ENCODE results near the gene YBEY.
A peak's percentile ranks its signal among the peaks of the same experiment; 100 is the strongest.

YBEY gene

GRCh38 chr21:46294647-46295176 is 8.6 kb downstream of the YBEY start:
- Histone ChIP-seq H3K4me3 (ENCODE audit: insufficient read length, low read depth) (no peak overlapping the region), H3K36me3 (ENCODE audit: insufficient read depth, insufficient read length, low read length) (peaks cover 27% of the 10 kb centered on the region), H3K9ac (ENCODE audit: insufficient read length, low read depth) (peak overlapping the region; percentile 50), H3K9me3 (ENCODE audit: insufficient read depth, low read length) (peaks cover 6% of the 10 kb centered on the region; the same call in 1 of the 2 replicates), H3K4me1 (ENCODE audit: insufficient read depth, insufficient read length) (peaks cover 8% of the 10 kb centered on the region), H3K27me3 (ENCODE audit: insufficient read depth, insufficient read length) (no peaks in the 10 kb centered on the region)
- TF ChIP-seq ZNF274 (IDR thresholded peaks at IDR 0.05; ENCODE audit: low read depth, low read length) (no peak), YY1 (IDR thresholded peaks at IDR 0.05; ENCODE audit: insufficient read depth, insufficient read length) (no peak), SUZ12 (IDR thresholded peaks at IDR 0.05; ENCODE audit: extremely low read depth, insufficient read depth, insufficient read length) (no peak)
- DNase-seq (ENCODE audit: low read depth, low spot score): no peak

- TF ChIP-seq YY1 (IDR thresholded peaks at IDR 0.05; ENCODE audit: insufficient read depth, insufficient read length): no peak
- no peak overlapping the region for H3K4me3 ChIP-seq (ENCODE audit: insufficient read length, low read depth)
- H3K9me3 ChIP-seq (ENCODE audit: insufficient read depth, low read length): peaks cover 6% of the 10 kb centered on the region; the same call in 1 of the 2 replicates
- H3K36me3 ChIP-seq (ENCODE audit: insufficient read depth, insufficient read length, low read length): peaks cover 29% of the 10 kb centered on the region
- peak overlapping the region; percentile 50 for H3K9ac ChIP-seq (ENCODE audit: insufficient read length, low read depth)
- DNase-seq (ENCODE audit: low read depth, low spot score): no peak
- H3K27me3 ChIP-seq (ENCODE audit: insufficient read depth, insufficient read length): no peaks in the 10 kb centered on the region
- H3K4me1 ChIP-seq (ENCODE audit: insufficient read depth, insufficient read length): peaks cover 8% of the 10 kb centered on the region
These were observed 9.1 kb downstream of the YBEY start for GRCh38 chr21:46295177-46295770.

GRCh38 chr21:46295996-46296752 is 10.0 kb downstream of the YBEY start:
- H3K9ac ChIP-seq (ENCODE audit: insufficient read length, low read depth): peak overlapping the region; percentile 45
- H3K4me1 ChIP-seq (ENCODE audit: insufficient read depth, insufficient read length): peaks cover 8% of the 10 kb centered on the region
- no peaks in the 10 kb centered on the region for H3K27me3 ChIP-seq (ENCODE audit: insufficient read depth, insufficient read length)
- no peak overlapping the region for H3K4me3 ChIP-seq (ENCODE audit: insufficient read length, low read depth)
- peaks cover 6% of the 10 kb centered on the region; the same call in 1 of the 2 replicates for H3K9me3 ChIP-seq (ENCODE audit: insufficient read depth, low read length)
- peaks cover 33% of the 10 kb centered on the region for H3K36me3 ChIP-seq (ENCODE audit: insufficient read depth, insufficient read length, low read length)
- DNase-seq (ENCODE audit: low read depth, low spot score): no peak
- TF ChIP-seq YY1 (IDR thresholded peaks at IDR 0.05; ENCODE audit: insufficient read depth, insufficient read length): no peak
- TF ChIP-seq SUZ12 (IDR thresholded peaks at IDR 0.05; ENCODE audit: extremely low read depth, insufficient read depth, insufficient read length): no peak
- TF ChIP-seq ZNF274 (IDR thresholded peaks at IDR 0.05; ENCODE audit: low read depth, low read length): no peak

GRCh38 chr21:46297338-46298271 is 11.5 kb downstream of the YBEY start:
- H3K27me3 ChIP-seq (ENCODE audit: insufficient read depth, insufficient read length): no peaks in the 10 kb centered on the region
- TF ChIP-seq SUZ12 (IDR thresholded peaks at IDR 0.05; ENCODE audit: extremely low read depth, insufficient read depth, insufficient read length): no peak
- TF ChIP-seq ZNF274 (IDR thresholded peaks at IDR 0.05; ENCODE audit: low read depth, low read length): no peak
- TF ChIP-seq YY1 (IDR thresholded peaks at IDR 0.05; ENCODE audit: insufficient read depth, insufficient read length): no peak
- peaks cover 34% of the 10 kb centered on the region for H3K36me3 ChIP-seq (ENCODE audit: insufficient read depth, insufficient read length, low read length)
- DNase-seq (ENCODE audit: low read depth, low spot score): no peak
- H3K4me3 ChIP-seq (ENCODE audit: insufficient read length, low read depth): peak overlapping the region; percentile 12
- H3K9me3 ChIP-seq (ENCODE audit: insufficient read depth, low read length): no peaks in the 10 kb centered on the region
- H3K4me1 ChIP-seq (ENCODE audit: insufficient read depth, insufficient read length): peaks cover 8% of the 10 kb centered on the region
- H3K9ac ChIP-seq (ENCODE audit: insufficient read length, low read depth): peak overlapping the region; percentile 22

- Histone ChIP-seq H3K36me3 (ENCODE audit: insufficient read depth, insufficient read length, low read length) (peaks cover 36% of the 10 kb centered on the region), H3K9ac (ENCODE audit: insufficient read length, low read depth) (no peak overlapping the region), H3K9me3 (ENCODE audit: insufficient read depth, low read length) (no peaks in the 10 kb centered on the region), H3K4me1 (ENCODE audit: insufficient read depth, insufficient read length) (peaks cover 8% of the 10 kb centered on the region), H3K4me3 (ENCODE audit: insufficient read length, low read depth) (no peak overlapping the region), H3K27me3 (ENCODE audit: insufficient read depth, insufficient read length) (no peaks in the 10 kb centered on the region)
- no peak for DNase-seq (ENCODE audit: low read depth, low spot score)
- TF ChIP-seq SUZ12 (IDR thresholded peaks at IDR 0.05; ENCODE audit: extremely low read depth, insufficient read depth, insufficient read length): no peak
- no peak for TF ChIP-seq ZNF274 (IDR thresholded peaks at IDR 0.05; ENCODE audit: low read depth, low read length)
- no peak for TF ChIP-seq YY1 (IDR thresholded peaks at IDR 0.05; ENCODE audit: insufficient read depth, insufficient read length)
These were observed 13.0 kb downstream of the YBEY start for GRCh38 chr21:46299167-46299566.

GRCh38 chr21:46301759-46302158 is 15.6 kb downstream of the YBEY start:
- peaks cover 49% of the 10 kb centered on the region for H3K36me3 ChIP-seq (ENCODE audit: insufficient read depth, insufficient read length, low read length)
- H3K4me3 ChIP-seq (ENCODE audit: insufficient read length, low read depth): no peak overlapping the region
- H3K27me3 ChIP-seq (ENCODE audit: insufficient read depth, insufficient read length): no peaks in the 10 kb centered on the region
- no peaks in the 10 kb centered on the region for H3K4me1 ChIP-seq (ENCODE audit: insufficient read depth, insufficient read length)
- no peak for TF ChIP-seq SUZ12 (IDR thresholded peaks at IDR 0.05; ENCODE audit: extremely low read depth, insufficient read depth, insufficient read length)
- H3K9me3 ChIP-seq (ENCODE audit: insufficient read depth, low read length): no peaks in the 10 kb centered on the region
- DNase-seq (ENCODE audit: low read depth, low spot score): no peak
- no peak overlapping the region for H3K9ac ChIP-seq (ENCODE audit: insufficient read length, low read depth)

Data from NT2/D1 (cell line).